Measurements from ENCODE around the gene CAMK1D.

CAMK1D gene

DNA sequence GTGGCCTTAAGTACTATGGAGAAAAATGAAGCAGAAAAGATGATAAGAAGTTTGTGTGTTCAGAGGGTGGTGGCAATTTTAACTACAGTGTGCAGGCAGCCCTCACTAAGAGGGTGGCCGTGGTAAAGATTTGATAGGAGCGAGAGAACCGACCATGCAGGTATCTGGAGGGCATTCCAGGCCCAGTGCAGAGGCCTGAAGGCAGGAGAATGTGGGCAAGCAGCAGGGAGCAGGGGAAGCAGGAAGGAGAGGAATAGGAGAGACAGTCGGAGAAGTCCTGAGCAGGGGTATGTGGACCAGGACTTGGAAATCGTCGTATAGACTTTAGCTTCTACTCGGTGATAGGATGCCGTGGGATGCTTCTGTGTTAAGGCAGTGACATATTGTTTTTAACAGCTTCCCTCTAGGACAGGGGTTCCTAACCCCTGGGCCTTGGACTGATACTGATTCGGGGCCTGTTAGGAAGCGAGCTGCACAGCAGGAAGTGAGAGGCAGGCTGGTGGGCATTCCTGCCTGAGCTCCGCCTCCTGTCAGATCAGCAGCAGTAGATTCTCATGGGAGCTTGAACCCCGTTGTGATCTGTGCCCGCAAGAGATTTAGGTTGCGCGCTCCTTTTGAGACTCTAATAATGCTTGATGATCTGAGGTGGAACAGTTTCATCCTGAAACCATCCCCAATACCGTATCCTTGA, 425.0 kb downstream of the CAMK1D start:
- TF ChIP-seq, protein P1, sequence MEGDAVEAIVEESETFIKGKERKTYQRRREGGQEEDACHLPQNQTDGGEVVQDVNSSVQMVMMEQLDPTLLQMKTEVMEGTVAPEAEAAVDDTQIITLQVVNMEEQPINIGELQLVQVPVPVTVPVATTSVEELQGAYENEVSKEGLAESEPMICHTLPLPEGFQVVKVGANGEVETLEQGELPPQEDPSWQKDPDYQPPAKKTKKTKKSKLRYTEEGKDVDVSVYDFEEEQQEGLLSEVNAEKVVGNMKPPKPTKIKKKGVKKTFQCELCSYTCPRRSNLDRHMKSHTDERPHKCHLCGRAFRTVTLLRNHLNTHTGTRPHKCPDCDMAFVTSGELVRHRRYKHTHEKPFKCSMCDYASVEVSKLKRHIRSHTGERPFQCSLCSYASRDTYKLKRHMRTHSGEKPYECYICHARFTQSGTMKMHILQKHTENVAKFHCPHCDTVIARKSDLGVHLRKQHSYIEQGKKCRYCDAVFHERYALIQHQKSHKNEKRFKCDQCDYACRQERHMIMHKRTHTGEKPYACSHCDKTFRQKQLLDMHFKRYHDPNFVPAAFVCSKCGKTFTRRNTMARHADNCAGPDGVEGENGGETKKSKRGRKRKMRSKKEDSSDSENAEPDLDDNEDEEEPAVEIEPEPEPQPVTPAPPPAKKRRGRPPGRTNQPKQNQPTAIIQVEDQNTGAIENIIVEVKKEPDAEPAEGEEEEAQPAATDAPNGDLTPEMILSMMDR (IDR thresholded peaks at IDR 0.05; ENCODE audit: insufficient read depth, low read depth, low read length, missing control alignments) = no peak

DNA sequence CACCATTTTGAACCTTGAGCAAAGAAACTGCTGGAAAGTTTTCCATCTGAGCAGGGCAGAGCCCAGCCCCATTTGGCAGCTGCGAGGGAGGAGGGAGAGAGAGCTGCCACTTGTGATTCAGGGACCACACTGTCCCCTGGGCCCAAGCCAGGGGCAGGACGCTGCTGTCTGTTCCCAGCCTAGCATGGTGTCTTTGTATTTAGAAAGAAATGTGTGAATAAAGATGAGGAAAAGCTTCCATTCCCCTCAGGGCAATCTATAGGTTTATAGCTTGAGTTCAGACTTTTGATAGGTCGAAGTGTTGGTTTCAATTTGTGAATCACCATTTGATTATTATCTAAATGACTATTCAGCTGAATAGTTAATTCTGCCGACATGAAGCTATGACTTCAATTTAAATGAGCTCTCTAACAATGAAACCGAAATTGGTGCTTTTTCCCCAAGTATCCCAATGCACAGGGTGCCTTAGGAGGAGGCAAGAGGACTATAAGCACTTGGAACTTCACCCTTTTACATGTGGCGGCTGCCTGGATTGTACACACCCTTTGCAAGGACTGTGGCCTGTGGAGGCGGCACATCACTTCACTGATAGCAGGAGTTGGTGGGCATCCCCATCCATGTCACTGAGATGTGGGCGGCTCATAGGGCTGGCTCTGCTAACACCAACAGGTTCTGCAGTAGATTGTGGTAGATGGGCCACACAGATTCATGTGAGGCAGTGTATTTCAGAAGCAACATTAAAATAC, 428.7 kb downstream of the CAMK1D start:
- no peak for DNase-seq (ENCODE audit: low read depth)
- H3K4me3 ChIP-seq (ENCODE audit: low read depth, low read length) = no peak overlapping the region
- TF ChIP-seq, protein P1 (IDR thresholded peaks at IDR 0.05; ENCODE audit: insufficient read depth, low read depth, low read length, missing control alignments) = no peak

More for the DNA sequence above, 425.0 kb downstream of the CAMK1D start:
- H3K4me3 ChIP-seq (ENCODE audit: low read depth, low read length) = no peak overlapping the region
- DNase-seq (ENCODE audit: low read depth) = no peak

DNA sequence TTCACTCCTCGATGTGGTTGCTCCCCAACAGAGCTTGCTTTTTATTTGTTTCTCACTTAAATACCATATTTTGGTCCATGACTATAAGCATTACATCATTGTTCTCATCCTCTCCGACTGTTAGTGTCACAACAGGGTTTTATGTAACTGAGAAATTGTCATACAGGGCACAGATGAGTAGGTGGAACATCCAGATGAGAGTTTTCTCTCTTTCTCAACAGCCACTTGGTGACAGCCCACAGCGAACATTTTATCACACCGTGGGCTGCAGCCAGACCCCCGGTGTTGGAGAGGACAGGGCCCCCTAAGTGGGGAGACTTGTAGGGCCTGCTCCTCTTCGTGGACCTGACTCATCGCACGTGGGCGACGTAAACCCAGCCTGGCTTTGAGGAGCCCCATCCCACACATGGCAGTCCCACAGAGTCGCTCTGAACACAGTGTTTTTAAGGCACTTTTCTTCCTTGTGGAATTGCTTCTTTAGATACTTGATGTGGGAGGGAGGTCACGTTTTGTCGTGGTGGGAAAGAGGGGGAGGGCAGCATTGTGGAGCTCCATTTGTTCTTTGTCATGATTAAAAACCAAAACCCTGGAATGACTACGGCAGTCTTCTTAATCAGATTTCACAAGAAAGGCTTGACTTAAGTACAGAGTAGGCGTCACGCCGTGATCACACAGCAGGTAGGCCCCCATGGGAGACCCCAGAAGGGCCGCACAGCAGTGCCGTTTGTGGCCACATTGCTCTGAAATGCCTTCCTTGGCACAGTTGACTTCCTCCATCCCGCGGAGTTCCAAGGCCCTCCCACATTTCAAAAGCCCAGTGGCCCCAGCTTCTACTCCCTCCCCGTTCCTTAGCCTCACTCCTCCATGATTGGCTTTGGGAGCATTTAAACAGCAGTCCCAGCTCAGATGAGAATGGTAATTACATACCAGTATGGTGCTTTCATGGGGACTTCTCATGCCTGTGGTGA, 431.6 kb downstream of the CAMK1D start:
- DNase-seq (ENCODE audit: low read depth) = no peak
- H3K4me3 ChIP-seq (ENCODE audit: low read depth, low read length) = no peak overlapping the region
- TF ChIP-seq, protein P1 (IDR thresholded peaks at IDR 0.05; ENCODE audit: insufficient read depth, low read depth, low read length, missing control alignments) = no peak

DNA sequence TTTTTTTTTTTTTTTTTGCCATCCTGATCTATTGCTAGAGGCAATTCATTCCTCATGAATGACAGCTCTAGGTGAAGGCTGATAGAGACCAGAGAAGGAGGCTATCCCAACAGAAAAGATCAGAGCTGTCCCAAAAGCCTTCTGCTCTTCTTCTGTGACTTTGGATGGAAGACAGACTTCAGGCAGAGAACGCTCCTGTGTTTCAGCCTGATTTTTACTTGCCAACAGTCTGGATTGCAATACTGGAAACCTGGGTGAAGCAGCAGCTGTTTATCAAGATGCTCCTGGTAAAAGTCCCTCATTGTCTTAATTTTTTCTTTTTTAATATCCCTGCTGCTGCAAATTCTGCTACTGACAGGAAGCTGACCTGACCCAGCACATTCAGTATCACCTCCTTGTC, 432.6 kb downstream of the CAMK1D start:
- TF ChIP-seq, protein P1 (IDR thresholded peaks at IDR 0.05; ENCODE audit: insufficient read depth, low read depth, low read length, missing control alignments) = no peak
- no peak overlapping the region for H3K4me3 ChIP-seq (ENCODE audit: low read depth, low read length)
- no peak for DNase-seq (ENCODE audit: low read depth)

DNA sequence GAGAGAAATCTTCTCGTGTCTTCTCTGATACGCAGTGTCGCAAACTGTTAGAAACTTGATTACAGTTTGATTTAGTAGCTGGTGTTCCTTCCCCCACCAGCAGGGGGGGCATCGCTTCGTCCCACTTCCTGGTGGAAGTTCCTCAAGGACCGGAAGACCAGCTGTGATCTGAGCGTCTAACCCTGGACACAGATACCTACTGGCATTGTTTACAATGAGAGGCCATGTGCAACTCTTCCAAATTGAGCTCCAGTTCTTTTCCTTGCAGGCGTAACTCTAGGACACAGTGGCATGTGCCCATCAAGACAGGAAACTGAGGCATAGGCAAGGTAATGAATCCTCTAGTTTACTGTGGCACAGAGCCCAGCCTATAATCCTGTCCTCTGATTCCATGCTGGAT, 433.2 kb downstream of the CAMK1D start:
- TF ChIP-seq, protein P1 (IDR thresholded peaks at IDR 0.05; ENCODE audit: insufficient read depth, low read depth, low read length, missing control alignments) = peak; percentile 67
- H3K4me3 ChIP-seq (ENCODE audit: low read depth, low read length) = no peak overlapping the region
- peak; percentile 54 for DNase-seq (ENCODE audit: low read depth)

DNA sequence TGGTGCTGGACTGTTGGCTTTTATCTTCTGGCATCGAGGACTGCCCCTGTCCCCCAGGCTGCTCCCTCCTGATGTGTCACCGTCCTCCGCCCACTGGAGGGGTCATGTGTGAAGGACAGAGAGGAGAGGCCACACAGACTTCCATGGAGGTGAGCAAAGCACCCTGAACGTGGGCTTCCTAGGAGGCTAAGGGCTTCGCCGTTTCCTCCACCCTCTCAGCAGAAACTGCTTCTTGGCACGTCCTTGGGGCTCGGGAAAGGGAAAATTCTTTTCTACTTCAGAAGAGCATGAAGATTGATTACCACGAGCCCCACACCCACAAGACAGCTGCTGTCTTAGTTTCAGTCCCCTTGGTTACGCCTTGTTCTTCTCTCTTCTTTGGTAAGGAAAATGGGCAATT, 433.9 kb downstream of the CAMK1D start:
- DNase-seq (ENCODE audit: low read depth) = no peak
- TF ChIP-seq, protein P1 (IDR thresholded peaks at IDR 0.05; ENCODE audit: insufficient read depth, low read depth, low read length, missing control alignments) = no peak
- H3K4me3 ChIP-seq (ENCODE audit: low read depth, low read length) = no peak overlapping the region
